ENCODE results near the gene ALOXE3.

Gene ALOXE3

DNA sequence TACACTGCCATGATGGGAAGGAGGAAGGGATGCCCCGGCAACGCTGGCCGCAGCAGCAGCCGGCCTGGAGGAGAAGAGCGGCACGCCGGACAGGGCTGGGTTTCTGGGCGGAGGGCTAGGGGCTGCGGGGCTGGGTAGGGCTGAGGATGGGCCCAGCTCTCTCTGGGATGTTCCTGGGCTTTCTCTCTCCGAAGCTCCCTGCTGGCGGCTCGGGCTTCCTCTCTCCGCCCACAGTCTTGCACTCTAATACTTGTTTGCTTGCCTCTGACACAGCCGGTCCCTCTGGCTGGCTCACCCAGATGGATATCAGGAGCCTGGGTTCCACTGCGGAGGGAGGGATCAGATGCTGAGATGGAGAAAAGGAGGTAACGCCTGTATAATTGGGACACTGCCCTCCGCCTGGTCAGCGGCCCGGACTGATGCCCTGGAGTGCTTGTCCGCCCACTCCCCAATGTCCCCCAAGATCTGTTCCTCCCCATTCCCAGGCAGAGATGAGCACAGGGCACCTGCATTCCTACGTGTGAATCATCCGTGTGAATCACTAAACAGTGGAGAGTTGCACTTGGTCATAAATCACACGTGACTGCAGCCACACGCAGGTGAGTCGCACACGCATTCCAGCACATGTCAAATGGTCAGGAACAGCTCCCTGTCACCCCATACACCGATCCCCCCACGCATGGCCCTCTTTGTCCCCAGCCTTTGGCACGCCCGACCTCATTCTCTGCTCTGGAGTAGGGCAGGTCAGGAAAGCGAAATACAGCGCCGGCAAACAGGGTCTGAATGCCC lies at the start of gene ALOXE3:
ALOXE3 (minus strand) TSS at position 535 of the 789 bp plus-strand sequence; CDS start at position 11, 524 bp downstream.
- peak in 7 of 51 donors; percentile 14 to 80 (median 32) for DNase-seq

DNA sequence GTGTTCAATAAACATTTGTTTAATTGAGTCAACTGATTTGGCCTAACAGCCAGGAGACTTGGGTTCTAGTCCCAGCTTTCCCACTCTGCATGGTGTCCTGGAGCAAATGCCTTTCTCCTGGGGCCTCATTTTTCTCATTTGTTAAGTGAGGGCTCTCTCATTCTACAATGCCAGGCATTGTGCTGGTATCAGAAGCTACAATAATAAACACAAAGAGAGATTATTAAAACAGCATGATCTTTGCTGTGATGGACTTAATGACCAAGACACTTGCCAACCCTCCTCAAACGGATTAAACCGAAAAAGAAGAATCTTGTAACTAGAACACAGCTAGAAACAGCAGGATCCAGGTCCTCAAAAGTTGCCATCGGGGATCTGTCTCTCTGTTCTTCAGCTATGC lies 49.2 kb upstream of the ALOXE3 start:
- no peak for DNase-seq

DNA sequence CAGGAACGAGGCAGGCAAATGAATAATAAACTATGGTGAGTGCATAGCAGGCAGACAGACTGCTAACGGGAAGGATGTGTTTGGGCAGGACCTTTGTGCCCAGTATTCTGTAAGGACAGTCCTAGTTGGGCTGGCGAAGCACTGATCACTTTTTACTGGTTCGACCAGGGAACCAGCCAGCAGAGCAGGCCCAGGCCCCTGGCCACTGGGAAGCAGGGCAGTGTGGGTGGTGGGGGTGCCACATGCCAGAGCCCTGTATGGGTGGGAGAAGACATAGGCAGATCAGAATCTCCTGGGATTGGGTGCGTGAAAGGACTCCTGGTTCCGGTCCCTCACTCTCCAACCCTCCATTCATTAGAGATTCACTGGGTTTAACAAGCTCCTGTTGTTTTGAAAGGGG lies 48.4 kb upstream of the ALOXE3 start:
- DNase-seq = no peak

DNA sequence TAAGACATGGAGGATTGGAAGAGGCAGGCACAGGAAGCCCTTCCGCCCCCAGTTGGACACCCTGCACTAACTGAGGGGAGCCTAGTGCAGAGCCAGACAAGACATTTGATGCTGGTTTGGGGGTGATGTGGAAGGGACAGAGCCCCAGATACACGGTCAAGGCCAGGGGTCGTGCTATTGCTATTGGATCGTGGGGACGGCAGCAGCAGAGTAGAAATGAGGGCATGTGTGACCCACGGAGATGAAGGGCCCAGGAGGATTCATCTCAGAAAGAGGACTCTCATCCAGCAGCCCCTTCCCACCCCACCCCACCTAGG lies 46.5 kb upstream of the ALOXE3 start:
- no peak for DNase-seq

DNA sequence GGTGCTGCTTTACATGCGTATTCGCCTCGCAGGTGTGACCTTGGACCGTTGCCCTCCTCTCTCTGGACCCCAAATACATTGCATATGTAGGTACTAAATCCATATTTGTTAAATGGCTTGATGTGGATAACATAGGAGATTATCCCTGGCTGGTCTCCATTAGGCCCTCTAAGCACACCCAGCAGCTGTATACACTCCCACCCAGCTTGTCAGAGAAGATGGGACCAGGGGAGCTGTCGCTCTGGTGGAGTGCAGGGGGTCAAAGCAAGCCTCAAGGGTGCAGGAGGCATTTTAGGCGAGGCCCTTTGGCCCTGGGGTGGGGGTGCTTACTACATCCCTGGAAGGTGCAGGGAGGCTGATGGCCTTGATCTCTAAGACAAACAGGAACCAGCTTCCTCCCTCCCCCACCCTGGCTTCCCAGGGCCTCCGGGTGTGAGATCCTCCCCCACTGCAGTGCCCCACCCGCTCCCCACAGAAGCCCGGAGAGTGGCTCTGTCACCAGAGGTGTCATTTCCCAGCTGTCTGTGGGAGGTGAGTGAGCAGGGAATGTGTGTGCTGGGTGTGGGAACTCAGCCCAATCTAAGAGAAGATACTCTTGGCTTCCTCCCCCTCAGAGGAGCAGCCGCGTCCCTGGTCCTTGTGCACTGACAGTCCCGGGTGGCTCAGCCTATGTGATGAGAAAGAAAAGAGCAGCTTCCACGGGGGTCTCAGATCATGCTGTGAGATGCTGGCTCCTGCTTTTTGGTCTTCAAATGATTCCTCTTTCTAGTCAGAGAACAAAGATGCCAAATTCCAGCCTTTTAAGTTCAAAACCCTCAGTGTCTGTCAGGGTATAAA lies 45.9 kb upstream of the ALOXE3 start:
- DNase-seq = peak in 32 of 51 donors; percentile 13 to 83 (median 42)

DNA sequence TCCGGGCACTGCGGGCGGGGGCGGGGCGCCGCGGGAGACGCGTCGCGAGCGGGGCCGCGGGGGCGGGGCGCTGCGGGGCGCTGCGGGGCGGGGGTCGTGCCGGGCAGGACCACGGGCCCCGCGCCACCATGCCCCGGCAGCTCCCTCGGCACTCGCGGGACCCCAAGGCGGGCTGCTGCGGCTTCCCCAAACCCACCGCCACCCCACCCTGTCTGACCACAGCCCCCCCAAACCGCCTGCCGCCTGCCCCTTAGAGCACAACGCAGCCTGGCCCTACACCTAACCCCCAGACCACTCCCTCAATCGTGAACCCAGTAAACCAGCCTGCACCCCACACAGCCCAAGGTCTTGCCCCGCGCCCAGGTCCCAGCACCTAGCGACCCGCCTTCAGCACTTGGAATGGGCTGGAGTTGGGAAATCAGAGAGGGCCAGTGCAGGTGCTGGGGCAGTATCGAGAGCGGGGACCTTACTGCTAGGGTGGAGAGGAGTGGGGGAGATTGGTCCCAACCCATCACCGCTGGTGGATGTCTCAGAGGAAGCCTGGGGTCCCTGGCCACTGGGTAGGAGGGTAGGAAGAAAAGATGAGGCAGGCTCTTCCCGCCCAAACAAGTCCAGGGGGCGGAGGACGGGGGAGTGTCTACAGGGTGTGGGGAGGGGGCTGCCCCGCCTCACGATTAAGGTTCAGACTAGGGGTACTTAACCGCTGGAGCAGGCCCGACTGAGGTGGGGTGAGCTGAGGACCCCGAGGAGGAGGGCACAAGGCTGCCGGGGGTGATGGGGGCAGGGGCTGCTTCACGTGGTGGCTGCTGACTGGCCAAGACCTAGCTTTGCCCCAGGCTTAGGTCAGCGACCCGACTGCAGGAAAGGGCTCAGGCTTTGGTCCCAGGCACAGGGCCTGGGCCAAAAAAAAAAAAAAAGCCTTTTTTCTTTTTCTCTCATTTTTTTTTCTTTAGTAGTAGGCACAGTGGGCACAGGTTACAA lies 45.0 kb upstream of the ALOXE3 start:
- DNase-seq = peak in 12 of 51 donors; percentile 28 to 65 (median 54)

DNA sequence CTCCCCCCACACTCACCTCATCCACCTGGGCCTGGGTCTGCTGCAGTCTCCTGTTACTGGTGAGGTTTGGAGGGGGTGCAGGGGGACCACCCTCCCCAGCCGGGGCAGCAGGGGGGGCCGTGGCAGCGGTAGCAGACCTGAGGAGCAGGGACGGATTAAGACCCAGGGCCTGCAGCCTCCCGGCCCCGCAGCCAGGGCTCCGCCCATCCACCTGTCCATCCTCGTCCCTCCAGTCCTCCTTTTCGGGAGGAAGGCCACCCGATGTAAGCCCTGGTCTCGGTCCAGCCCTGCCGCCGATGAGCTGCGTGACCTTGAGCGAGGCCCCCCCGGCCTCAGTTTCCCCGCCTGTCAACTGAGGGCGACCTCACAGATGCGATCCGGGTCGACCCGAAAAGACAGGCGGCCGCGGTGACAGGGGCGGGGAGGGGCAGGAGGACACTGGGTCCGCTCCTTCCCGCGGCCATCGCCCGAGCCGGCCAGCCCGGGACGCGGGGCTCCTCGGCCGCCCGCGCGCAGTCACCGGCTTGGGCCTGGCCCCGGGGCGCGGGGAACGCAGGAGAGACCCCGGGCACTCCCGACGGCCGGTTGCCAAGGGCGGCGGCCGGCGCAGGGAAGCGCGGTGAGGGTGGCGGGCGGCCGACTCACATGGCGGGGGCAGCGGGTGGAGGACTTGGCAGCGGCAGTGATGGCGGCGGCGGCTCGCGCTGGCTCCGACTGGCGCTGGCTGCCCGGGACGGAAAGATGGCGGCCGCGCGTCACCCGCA lies 44.1 kb upstream of the ALOXE3 start, which contains the start of gene VAMP2:
VAMP2 (minus strand) TSS at position 716 of the 764 bp plus-strand sequence; CDS start at position 647, 69 bp downstream.
- peak in 45 of 51 donors; percentile 18 to 89 (median 70) for DNase-seq

DNA sequence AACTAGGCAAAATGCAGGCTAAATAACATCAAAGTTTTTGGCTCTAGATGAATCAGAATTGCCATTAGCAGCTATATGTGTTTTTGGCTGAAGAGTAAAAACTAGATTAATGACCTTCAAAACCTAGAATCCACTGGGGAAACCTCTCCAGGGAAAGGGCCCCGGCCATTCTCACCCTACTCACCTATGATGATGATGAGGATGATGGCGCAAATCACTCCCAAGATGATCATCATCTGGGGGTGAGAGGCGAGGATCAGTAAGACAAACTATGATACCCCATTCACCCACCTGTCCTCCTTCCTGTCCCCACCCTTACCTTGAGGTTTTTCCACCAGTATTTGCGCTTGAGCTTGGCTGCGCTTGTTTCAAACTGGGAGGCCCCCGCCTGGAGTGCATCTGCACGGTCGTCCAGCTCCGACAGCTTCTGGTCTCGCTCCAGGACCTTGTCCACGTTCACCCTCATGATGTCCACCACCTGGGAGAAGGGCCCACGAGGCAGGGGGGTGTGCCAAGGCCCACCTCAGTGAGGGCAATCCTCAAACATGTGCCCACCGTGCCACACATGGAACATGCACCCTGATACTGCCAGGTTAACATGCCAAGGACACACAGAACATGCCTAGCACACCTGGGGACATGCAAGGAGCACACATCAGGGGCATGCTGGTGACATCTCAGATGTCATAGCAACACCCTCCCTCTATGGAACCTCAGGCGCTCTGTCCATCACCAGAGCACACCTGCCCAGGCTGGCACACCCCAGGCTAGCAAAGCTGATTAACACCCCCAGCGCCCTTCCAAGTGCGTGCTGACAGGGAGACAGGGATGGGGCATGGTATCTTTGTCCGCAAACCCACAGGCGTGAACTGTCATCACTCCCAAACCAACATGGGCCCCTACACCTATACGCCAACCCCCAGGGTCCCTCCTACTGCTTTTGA lies 43.2 kb upstream of the ALOXE3 start:
- no peak for DNase-seq

DNA sequence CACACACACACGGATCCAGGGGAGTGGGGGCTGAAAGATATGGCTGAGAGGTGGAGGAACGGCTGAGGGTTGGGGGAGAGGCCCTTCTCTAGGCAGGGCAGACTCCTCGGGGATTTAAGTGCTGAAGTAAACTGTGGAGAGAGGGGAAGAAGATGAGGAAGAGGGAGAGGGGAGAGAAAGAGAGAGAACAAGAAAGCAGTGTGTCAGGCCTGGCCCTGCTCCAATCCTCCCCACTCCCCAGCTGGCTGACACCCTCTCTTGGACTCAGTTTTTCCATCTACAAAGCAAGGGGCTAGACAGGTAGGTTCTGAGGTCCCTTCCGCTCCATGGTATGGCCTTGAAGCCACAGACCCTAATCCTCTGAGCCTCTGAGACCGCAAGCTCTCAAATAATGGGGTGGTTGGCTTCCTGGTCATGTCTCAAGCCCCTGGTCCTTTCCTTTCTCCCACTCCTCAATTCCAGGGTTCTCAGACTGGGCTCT lies 42.5 kb upstream of the ALOXE3 start:
- peak in 1 of 51 donors; percentile 12 for DNase-seq

DNA sequence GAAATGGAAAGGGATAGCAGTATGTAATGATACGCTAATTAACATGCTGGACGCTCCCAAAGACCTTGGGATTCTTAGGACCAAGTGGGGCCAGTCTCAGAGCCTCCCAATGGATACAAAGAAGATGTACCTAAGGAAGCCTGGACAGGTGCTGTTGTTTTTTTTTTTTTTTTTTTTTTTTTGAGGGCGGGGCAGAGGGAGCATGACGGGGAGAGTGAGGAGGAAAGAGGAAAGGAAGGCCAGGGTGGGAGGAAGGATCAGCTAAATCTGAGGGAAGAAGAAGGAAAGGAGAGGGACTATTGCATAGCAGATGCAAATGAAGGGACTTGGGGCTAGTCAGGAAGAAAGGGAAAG lies 41.9 kb upstream of the ALOXE3 start:
- DNase-seq = no peak

DNA sequence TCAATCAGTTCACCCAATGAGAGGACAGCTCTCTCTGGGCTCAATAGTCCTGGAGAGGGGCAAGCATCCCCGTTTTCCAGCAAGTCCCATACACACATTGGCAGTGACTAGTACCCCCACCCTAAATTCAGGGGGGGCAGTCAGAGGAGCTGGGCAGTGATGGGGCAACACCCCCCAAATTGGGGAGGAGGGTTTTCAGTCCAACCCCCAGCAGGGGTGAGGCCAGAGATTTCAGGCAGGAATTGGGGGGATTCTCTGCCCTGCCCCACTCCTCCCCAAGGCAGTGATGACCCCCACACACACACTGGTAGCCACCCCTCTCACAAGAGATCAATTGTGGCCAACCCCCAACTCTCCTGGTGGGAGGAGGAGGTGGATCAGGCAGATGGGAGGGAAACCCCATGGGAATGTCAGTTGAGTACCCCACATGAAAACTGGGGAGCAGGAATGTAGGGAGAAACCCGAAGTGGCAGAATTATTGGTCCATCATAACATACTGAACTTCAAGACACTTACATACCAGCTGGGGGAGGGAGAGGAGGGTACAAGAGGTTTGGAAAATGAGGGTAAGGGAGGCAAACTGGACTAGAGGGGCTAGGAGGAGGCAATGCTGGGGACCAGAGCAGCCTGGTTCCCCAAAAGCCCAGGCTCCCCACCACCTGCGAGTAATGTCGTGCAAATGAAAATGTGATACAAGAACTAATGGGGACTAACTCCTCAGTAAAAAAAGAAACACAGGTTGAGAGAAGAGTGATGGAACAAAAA lies 41.3 kb upstream of the ALOXE3 start:
- DNase-seq = no peak

DNA sequence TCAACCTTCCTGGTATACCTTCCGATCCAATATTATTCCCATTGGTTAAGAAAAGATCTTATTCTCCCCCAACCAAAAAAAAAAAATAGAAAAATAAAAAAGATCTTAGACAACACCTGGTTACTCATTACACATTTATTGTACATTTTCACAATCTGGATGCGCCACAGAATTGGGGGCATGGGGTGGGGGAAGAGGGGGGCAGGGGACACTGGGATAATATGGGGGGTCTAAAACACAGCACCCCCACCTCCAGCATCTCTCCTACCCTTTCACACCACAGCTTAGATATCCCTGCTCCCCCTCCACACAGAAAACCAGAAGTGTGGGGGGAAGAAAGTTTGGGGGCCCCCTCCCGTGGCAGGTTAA lies 40.7 kb upstream of the ALOXE3 start:
- DNase-seq = no peak

DNA sequence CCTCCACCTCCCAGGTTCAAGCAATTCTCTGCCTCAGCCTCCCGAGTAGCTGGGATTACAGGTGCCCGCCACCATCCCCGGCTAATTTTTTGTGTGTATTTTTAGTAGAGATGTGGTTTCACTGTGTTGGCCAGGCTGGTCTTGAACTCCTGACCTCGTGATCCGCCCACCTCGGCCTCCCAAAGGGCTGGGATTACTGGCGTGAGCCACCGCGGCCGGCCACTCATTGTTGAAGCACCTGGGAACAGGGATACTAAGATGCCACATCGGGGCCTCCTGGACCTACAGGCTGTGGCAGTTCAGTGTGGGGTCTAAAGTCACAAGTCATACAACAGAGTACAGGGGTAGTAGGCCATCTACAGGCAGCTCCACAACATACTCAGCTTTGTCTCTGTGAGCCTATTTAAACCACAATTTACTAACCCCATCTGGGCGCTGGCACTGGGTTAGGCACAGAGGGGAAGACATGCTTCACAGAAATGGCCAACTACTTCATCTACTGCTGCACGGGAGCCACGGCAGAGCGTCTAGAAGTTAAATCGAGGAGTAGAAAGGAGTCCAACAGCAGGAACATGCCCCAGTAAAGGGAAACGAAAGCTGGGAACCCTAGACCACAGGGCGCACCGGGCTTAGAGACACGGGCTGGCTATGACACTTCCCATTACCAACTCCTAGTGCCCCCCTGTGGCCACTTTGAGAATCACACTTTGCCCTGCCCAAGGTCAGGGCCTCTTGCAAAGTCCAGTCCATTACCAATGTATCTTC lies 40.1 kb upstream of the ALOXE3 start:
- peak; percentile 18 to 94 (median 79) for DNase-seq

DNA sequence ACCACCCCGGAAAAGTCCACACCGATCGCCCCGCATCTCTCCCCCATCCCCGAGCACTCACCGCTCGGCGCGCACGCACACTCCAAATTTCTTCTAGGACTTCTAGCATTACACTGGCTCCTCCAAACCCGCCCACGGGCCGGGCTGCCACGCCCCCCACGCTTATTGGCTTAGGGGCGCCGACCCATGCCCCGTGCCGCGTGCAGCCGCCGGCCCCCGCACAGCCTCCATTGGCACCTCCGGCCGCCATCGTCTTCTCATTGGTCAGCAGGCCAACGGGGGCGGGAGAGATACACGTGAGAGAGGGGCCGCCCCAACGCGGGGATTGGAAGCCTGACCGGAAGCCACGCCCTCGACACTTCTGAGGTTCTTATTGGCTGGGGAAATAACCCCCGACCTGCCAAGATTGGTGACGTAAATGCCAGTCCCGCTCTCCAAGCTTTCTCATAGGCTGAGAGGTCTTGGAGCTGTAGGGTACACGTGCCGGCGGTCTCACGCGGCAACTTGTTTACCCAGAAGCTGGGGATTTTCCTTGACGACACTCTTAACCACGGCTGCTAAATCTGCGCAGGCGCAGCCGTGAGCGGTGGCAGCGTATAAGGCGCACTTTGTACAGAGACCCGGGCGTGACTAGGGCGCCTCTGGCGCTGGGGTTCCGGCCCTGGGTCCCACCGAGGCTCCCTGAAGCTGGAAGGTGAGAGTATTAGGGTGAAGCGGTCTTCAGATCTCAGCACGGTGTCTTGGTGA lies 38.1 kb upstream of the ALOXE3 start:
- peak; percentile 93 to 100 (median 99) for DNase-seq

DNA sequence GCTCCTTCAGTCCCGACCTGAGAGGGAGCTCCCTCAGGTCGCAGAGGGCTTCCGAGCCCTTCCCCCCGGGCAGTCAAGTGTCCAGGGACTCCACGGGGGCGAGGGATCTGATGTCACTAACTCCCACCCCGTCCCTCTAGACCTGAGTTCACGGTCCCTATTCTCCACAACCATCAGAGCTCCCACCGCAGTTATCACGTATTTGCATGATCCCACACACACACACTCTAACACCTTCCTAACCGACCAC lies 37.6 kb upstream of the ALOXE3 start:
- DNase-seq = peak in 3 of 51 donors; percentile 38 to 59 (median 40)

DNA sequence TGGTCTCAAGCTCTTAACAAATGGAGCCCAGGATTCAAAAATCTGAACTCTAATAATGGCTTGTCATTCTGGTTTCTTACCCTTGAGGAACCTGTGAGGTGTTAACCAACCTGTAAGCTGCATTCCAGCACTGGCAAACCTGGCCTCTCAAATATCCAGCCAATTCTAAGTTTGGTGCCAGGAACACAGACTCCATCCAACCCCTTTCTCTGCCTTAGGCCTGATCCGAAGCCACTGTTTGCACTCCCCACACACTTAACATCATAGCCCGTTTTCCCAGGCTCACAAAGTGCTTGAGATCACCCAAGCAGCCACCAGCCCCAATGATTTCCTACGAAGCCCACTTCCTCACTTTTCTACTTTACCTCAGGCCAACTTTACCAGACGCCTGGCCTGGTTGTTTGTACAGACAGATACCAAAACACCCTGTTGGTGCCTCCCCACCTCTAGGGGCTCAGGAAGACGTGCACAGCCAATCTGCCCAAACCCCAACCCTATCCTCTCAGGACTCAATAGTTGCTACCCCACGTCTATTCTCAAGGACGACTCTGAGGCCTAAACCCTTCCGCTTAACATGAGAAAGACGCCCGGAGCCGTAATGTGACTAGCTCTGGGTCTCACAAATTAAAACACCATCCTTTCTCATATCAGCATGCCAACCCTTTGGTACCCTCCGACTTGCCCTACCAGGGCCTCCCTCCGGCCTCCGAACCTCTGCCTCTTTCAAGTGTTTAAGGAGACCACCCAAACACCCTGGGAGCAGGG lies 37.1 kb upstream of the ALOXE3 start:
- DNase-seq = peak in 1 of 51 donors; percentile 71

Measured in hypothalamus (tissue), 51 donors.